Measurements from ENCODE around the gene SUSD3.

DNA sequence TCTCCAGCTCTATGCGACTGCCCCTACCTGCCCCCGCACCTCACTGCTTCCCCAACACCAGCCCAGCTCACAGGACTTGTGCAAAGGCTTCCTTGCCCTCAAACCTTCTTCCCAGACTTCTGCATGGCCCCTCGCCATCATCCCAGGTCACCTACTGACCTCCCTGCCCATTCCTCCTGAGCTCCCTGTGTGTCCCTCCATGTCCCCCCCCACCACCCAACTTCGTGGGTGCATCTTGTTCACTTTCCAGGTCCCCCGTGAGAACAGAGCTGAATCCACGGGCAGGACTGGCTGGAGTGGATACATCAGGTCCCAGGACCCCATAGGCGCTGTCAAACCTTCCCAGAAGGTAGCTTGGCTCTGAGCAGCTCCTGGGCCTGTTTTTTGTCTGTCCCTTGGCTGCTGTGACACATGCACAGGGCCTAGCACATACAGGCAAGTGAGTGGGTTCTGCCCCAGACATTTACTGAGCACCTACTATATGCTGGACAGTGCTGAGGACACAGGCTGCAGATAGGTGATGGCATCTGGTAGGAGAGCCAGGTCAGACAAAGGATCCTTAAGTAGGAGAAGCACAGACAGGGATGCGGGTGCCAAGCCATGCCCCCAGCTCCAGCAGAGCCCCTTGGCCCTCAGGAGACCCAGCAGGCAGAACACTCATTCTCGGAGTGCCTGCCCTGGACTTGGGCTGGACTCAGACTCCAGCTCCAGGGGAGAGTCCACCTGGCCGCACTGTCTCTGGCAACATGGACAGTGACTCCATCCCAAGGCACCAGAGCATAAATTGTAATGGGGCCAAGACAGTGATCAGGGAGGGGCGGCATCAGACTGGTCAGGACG, 60.6 kb downstream of the SUSD3 start:
- TF ChIP-seq CTCF (IDR thresholded peaks at IDR 0.05; ENCODE audit: low read depth, low read length, missing input control) (no peak), ATF3 (IDR thresholded peaks at IDR 0.05) (no peak), RAD21 (IDR thresholded peaks at IDR 0.05) (no peak), ZBTB33 (IDR thresholded peaks at IDR 0.05) (no peak), GABPA (IDR thresholded peaks at IDR 0.05 in 1 of 2, conservative IDR thresholded peaks at IDR 0.05 in 1 of 2) (no peak), SP1 (IDR thresholded peaks at IDR 0.05) (no peak), JUND (IDR thresholded peaks at IDR 0.05) (no peak), RXRA (IDR thresholded peaks at IDR 0.05) (no peak), TAF1 (conservative IDR thresholded peaks at IDR 0.05) (no peak), MAX (IDR thresholded peaks at IDR 0.05) (no peak), YY1 (IDR thresholded peaks at IDR 0.05) (no peak), FOXA1 (IDR thresholded peaks at IDR 0.05) (no peak)
- TF ChIP-seq, protein P1, sequence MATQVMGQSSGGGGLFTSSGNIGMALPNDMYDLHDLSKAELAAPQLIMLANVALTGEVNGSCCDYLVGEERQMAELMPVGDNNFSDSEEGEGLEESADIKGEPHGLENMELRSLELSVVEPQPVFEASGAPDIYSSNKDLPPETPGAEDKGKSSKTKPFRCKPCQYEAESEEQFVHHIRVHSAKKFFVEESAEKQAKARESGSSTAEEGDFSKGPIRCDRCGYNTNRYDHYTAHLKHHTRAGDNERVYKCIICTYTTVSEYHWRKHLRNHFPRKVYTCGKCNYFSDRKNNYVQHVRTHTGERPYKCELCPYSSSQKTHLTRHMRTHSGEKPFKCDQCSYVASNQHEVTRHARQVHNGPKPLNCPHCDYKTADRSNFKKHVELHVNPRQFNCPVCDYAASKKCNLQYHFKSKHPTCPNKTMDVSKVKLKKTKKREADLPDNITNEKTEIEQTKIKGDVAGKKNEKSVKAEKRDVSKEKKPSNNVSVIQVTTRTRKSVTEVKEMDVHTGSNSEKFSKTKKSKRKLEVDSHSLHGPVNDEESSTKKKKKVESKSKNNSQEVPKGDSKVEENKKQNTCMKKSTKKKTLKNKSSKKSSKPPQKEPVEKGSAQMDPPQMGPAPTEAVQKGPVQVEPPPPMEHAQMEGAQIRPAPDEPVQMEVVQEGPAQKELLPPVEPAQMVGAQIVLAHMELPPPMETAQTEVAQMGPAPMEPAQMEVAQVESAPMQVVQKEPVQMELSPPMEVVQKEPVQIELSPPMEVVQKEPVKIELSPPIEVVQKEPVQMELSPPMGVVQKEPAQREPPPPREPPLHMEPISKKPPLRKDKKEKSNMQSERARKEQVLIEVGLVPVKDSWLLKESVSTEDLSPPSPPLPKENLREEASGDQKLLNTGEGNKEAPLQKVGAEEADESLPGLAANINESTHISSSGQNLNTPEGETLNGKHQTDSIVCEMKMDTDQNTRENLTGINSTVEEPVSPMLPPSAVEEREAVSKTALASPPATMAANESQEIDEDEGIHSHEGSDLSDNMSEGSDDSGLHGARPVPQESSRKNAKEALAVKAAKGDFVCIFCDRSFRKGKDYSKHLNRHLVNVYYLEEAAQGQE (IDR thresholded peaks at IDR 0.05) = no peak
